ENCODE measurements around the gene PTHLH.

Gene PTHLH

DNA sequence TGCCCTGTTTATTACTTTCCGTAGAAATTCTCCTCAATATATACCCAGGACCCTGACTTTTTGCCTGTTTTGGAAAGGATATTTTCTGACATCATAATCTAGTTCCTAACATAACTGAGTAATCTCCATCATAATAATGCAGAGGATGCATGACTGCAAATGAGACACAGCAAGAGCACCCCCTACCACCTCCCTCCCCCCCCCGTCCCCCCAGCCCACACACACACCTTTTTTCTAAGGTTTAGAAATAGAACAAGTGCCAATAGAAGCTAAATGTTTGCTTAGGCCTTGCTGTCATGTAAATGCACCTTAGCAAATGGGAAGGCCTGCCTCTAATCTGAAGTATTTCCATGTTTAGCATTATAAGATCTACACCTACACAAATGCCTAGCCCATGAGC is at the start of gene PTHLH:
PTHLH (minus strand) TSS at position 13 of the 400 bp plus-strand sequence. CDS start 3,239 bp downstream, outside the sequence.
- no peak for DNase-seq

DNA sequence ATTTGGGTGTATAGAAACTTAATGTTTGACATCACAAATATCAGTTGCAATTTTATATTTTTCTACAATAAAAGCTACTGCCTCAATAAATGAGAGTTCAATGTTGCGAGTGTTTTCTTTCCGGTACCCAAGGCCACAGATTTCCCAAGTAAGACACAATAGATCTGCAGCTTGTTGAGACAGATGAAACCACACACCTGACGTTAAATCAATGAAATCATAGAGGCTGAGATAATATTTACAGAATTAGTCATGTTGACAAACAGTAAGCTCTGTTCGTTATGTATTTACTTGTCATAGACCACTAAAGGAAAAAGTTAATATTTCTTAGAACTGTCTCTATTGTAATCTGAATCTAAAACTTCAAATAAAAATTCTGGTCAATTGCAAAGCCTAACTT is 49.2 kb upstream of the PTHLH start:
- DNase-seq: no peak

DNA sequence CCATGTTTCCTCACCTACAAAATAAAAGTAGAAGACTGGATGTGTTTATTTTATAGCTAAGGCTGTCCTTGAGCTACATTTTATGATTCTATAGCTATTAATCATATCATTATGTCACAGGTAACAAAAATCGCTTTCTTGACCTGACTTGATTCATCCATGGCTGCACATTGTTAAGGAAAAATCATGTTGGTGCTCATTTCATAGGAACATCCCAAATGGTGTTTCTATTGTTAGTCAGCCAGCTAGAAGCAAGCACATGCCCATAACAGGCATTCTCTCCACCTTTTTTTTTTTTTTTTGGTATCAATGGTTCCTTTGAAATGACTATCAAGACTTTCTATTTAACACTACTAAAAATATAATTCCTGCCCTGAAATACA is 45.3 kb upstream of the PTHLH start:
- DNase-seq: no peak

DNA sequence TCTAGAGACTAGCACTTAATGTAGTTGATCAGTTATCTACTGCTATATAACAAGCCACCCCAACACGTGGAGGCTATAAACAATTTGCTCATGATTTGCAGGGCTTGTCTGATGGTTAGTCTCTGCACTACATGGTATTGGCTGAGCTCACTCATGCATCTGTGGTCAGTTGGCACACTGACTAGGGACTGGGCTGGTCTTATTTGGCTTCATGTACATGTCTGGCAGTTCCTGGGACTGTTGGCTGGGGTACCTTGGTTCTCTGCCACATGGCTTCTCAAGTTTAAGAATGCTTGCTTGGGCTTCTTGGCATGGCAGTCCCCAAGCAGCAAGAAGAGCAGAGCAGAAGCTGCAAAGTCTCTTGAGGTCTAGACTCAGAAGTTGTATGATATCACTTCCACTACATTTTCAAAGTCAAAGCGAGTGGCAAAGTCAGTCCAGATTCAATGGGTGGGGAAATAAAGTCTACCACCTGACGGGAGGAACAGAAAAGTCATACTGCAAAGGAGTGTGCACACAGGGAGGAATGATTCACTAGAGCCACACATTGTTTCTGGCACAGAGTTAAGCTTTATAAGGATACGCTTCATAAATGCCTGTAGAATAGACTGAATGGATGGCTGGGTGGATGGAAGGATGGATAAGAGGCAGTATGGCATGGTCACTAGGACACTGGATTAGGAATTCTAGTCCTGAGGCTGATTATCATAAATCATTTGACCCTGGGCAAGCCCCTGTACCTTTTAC is 44.8 kb upstream of the PTHLH start:
- no peak for DNase-seq

DNA sequence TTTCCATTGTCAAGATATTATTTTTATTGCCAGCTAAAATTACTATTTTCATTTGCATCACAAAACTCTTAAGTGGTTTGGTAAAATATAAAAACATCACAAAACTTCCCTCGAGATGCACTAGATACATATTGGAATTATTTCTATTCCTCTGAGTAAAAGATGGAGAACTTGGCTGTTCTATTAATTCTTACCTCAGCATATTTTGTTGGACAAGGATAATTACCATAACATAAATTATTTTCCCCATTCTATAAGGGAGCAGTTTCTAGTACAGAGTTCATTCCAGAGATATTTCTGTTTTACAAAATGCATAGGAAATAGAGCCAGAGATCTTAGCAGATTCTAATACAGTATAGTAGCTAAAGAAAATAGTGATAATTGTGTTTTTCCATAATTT is 42.6 kb upstream of the PTHLH start:
- DNase-seq: no peak

DNA sequence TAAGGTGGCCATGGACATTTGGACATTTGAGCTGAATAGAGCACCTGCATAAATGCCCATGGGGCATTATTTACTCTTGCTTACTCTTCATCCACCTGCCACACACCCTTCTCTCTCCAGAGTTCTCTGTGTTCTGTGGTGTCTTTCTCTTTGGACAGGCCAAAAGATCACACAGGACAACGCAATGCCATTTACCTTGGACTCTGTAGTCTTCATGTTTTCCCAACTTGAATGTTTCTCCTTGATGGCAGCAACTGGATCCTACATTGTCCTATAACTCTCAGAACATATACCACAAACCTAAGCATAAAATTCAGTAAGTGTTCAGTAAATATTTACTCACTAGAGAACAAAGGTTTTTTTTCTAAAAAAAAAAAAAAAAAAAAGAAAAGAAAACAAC is 41.7 kb upstream of the PTHLH start:
- no peak for DNase-seq

DNA sequence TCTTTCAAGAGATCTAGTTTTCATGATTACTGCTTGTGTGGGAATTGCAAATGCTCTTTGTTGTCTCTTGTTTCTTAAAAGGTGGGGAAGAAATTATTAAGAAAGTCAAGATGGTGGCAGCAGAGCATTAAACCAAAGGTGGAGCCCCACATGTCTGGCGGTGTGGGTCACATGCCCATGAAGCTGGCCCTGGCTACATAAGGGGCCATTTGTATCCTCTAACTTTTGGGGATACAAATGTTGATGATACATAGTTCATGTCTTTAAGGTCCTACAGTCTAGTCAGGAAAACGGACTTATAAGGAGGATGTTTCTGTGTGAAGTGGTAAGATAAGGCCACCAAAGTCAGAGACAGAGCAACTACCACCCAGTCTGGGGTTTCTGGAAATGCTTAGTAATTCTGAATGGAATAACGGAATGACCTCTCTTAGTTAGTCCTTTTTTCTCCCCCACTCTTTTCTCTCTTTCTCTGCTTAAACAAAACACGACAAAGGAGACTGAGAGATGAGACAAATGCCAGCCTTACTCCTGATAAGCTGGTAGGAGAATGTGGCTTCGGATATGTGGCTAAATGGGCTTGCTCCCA is 39.9 kb upstream of the PTHLH start:
- DNase-seq: no peak

DNA sequence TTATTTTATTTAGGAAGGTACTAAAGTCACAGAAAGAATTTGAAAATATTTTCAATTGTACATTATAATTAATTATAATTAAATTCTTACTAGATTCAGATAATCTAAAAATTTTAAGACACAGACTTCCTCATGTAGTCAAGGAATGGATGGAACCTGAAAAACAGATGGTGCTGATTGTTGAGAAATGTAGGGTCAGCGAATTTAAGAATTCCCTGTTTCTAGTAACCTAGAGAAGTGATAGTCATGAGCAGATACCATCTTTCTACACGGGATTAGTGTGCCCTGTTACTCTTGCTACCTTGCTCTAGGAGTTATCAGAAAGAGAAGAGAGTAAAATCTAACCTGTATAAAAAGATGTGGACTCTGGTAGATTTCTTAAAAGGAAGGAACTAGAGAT is 37.5 kb upstream of the PTHLH start:
- DNase-seq: no peak

DNA sequence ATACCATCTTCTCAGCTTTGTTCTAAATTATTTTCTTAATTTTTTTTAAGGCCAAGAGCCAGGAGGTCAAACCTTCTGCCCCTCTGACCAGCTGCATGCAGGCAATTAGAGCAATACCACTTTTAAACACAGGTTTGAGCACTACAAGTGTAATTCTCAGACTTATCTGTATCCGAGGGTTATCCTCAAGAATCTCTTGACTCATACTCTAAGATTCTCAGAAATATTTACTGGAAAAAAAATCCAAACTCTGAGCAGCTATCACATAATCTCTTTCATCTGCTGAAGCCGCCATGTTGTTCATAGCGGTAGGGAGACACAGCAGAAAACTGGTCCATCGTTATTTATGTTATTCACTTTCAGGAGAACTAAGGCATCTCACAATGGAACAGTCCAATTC is 27.4 kb upstream of the PTHLH start:
- DNase-seq: no peak

DNA sequence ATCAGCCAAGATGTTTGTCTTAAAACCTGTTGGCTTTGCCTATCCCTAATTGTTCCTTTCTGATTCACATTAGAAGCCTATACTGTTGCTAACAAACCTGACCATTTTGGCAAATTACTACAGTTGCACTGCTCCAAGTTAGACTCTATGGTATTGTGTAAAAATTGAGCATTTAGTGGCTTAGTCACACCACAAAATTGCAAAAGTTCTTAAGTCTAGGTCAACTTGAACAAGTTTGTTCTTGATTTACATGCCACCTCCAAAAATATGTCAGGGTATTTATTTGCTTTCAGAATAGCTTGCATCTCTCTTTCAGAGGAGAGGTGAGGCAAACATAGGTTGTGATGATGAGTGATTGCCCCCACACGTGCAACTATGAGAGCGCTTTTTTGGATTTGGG is 27.0 kb upstream of the PTHLH start:
- no peak for DNase-seq

DNA sequence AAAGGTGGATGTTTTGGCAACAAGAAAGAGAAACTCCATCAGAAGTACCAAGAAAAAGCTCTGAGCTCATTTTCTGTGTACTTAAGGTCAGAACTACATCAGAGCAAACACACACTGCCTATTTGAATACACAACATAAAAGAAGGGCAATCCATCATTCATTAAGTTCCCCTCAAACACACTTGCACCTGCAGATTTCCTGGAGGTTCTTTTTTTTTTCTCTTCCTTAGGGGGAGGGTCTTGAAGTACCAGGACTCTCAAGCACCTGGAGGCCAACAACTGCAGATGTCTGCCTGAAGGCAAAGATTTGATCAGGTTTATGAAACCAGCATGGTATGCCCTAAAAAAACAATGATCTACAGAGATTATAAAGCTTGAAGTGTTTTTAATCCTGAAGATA is 26.1 kb upstream of the PTHLH start:
- DNase-seq: peak; percentile 13

DNA sequence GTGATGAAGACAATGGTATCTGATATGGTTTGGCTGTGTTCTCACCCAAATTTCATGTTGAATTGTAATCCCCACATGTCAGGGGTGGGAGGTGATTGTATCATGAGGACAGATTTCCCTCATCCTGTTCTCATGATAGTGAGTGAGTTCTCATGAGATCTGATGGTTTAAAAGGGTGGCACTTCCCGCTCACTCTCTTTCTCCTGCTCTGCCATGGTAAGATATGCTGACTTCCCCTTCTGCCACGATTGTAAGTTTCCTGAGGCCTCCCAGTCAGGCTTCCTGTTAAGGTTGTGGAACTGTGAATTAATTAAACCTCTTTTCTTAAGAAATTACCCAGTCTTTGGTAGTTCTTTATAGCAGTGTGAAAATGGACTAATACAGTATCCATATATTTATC is 25.6 kb upstream of the PTHLH start:
- no peak for DNase-seq

DNA sequence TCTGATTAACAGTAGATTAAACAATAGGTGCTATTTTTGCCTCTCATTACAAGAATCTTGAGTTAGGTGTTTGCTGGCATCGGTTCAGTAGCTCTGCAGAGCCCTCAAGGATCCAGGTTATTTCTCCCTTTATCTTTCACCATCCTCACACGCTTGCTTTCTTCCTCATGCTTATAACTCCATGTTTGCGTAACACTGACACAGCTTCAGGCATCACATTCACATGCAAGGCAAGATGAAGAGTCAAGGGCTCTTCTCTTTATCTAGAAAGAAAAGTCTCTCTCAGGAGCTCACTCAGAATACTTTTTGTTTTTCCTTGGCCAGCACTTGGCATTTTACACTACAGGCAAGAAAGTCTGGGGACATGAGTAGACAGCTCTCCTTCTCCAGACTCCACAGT is 24.2 kb upstream of the PTHLH start:
- no peak for DNase-seq

DNA sequence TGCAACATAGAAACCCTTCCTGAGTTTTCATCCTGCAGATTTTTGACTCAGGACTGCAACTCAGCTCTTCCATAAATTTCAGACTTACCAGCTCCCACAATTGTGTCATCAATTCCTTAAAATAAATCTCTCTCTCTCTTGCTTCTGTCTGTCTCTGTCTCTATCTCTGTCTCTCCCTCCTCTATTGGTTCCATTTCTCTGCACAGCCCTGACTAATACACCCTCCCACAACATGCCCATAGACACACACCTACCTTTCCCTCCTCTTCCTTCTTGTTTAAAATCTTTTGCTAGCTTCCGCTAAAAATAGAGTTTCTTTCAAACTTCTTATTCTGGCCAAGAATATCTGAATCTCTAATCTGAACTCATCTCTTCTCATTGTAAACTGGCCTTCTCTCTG is 22.9 kb upstream of the PTHLH start:
- no peak for DNase-seq

DNA sequence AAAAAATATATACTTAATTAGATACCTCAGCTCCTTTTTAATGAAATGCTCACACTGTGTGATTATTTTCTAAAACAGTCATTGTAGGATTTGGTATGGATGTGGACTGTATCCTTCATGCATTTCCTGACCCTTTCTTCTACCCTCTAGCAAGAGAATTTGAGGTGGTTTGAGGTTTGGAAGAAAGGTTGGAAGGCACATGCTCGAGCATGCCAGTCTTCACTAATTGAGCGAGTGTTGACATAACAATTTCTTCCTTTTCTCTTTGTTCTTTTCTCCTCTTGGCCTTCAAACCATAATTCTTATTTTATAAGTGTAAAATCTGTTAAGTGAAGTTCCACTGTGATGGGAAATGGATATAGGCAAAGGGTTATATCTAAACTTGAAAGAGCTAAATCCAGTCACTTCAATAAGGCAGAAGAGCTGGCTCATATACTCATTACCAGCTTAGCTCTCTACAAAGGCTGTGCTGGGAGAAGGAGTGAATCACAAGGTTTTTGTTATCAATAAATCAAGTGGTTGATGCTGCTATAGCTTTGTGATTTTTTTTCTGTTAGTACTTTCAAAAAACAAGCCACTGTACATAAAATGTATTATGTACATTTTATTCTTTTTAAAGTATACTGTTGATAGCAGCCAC is 16.2 kb upstream of the PTHLH start:
- DNase-seq: no peak

DNA sequence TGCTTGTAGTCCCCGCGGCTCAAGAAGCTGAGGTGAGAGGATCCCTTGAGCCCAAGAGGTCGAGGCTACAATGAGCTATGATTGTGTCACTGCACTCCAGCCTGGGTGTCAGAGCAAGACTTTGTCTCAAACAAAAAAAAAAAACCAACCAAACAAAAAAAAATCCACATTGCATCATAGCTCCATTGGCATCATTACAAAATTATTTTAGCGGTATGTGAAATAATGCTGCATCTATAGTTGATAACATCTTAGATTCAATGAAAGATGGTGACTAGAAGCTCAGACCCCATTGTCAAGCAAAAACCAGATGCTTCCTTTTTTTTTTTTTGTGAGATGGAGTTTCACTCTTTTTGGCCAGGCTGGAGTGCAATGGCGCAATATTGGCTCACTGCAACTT is 14.8 kb upstream of the PTHLH start:
- DNase-seq: no peak

DNA sequence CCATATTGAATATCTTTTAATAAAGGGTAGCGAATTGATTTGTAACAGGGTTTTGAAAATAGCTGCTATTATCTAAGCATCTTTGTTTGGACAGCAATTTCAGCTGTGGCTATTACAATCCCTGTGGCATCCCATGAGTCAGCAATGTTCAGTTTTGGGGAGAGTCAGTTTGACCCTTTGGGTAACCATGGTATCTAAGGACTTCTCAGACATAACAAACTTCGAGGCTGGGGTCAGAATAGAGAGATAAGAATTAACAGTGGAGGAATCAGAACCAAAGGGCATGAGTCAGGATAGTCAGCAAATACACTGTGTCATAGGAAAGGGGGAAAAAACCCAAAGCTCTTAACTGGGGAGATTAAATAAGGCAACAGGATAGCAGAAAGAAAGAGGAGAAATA is 11.7 kb upstream of the PTHLH start:
- no peak for DNase-seq

DNA sequence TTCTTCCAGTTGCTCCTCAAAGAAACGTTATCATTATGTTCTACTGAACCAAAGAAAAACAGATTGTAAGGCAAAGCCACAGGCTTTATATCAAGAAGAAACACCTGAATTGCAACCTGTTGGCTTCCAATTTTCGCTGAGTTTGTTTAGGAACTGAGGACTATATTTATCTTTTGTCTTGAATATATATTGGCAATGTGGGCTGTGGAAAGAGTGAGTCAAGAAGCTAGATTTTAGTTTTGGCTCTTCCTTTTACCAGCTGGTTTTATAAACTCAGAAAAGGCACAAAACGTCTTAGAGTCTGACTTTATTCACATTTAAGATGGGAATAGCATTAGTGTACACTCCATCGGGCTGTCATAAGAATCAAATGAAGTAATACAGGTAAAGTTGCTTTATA is 10.4 kb upstream of the PTHLH start:
- DNase-seq: no peak

DNA sequence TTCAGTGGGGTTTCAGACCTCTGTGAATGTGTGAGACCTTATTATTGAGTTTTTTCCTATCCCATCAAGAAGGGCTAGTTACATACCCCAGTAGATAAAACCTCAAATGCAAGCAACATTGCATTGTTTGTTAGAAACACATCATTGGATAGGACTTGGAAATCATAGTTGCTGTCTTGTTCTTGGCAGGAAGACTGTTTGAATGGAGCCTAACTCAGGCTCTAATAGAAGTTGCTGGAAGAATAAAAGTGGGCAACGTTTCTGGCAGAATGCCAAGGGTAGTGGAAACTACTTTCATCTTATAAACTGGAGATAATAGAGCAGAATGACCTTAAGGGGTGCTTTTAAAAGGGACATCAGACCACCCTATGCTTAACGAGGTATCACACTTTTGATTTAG is 9.9 kb upstream of the PTHLH start:
- no peak for DNase-seq

DNA sequence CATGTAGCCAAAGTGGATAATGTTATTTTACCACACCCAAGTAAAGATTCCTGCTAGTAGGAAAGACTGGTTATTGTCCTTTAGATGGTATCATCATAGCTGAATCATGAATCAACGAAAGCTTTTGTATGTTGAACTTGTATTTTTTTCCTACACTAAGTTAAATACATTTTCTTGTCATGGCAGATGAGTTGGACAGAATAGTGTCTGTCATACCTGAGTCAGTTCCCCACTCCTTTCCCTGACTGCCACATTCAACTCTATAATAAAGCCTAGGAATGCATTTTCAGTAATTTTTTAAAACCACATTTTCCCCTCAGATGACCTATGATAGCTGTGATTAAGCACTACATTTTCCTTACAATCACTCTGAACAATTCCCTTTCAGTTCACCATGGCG is 9.3 kb upstream of the PTHLH start:
- no peak for DNase-seq

DNA sequence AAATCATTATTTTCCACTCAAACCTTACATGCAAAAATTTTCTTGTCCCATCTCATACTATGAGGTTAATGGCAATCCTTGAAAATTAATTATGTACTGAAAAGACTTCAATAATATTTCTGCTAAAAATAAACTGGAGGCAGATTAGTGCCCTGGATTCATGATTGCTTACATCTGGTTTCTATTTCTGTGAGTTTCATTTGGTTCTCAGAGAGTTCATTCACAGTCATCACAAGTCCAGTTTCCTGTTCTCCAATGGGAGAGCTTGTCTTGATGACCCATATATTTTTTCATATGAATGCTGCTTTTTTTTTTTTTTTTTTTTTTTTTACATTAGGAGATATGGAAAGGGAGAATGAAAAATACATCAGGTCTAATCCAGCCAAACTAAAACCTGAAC is 6.6 kb upstream of the PTHLH start:
- no peak for DNase-seq

DNA sequence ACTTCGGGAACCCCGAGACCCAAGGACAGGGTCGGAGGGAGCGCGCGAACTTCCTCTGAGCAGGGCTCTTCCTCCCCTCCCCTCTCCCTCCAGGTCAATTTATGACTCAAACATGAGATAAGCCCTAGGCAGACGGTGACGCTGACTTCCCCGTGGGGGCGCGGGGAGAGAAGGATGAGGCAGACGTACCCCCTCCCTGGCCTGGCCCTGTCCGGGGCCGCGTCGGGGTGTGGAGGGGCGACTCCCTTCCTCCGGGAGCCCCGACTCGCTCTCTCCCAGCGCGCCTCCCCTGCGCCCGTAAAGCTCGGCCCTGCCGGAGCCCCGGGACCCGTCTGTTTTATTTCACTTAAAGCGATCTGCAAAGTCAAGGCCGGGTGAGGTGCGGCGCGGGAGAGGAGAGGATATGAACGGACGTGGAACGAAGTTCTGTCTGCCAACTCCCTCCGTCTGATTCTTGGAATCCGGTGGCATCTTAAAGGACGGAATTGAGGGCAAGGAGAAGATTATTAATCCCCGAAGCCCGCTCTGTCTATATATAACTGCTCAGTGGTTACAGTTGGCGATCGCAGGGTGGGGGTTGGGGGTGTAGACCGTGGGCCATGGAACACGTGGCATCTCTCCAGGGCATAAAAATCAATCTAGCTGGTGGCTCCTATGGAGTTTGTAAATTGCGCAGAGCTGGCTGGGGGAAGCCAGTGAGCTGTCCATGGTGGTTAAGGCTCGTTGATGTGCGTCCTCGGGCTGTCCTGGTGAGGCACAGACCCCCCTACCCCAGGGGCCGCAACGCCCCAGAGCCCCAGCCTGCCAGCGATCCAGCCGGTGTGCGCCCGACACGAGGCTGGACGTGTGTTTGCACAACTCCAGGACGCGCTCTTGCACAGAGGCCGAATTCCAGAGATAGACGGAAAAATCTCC is 2.9 kb upstream of the PTHLH start:
- DNase-seq: no peak

DNA sequence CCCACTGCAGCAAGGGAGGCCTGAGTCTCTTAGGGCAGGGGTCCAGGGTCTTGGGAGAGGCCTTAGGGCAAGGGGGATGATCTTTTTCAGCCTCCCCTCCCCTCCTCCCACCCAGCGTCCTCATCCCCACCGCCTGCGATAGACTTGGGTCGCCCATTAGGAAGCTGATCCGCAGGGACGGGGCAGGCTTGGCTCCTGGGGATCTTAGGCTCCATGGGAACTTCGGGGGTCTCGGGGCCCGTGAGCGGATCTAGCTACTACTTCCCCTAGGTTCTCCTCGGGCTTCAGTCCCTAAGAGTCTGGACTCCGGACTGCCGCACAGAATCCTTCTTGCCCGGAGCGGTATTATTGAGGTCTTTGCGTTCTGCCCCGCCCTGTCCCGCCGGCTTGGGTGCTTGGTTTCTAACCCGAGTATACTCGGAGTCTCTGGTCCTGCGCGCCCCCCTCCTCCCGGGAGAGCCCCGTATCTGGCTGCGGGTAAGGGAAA is 2.2 kb upstream of the PTHLH start:
- DNase-seq: no peak

Measured in DMS153 (cell line).